HG03045 (cell line): Measurements from ENCODE around the gene MYOCOS.
"Not testable (repeated sequence)": the region's sequence is repeated elsewhere in the genome, so short reads cannot be mapped to it uniquely, and the experiment has no call there.

Source experiments
- ATAC-seq: cut with Tn5 transposase; IDR thresholded peaks from one replicate; pipeline ENCODE4 v1.9.1; 2021; ENCODE audit warnings: mild to moderate bottlenecking, moderate library complexity; ENCODE audit not compliant: unreplicated experiment

MYOCOS gene

DNA sequence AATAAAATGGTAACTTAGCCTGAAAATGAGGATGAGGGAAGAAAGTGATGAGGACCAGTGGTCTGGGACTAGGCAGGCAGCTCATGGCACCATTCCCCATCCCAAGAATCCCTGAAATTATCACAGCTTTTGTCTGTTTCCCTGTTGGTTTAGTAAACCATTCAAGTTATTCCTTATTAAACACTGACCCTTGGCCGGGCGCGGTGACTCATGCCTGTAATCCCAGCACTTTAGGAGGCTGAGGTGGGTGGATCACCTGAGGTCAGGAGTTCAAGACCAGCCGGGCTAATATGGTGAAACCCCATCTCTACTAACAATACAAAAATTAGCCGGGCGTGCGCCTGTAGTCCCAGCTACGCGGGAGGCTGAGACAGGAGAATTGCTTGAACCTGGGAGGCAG is 34.2 kb downstream of the MYOCOS start:
- ATAC-seq, result not testable (repeated sequence)

- ATAC-seq, result no peak
Observed at GRCh38 chr1:171661076-171661650, 39.1 kb downstream of the MYOCOS start.

DNA sequence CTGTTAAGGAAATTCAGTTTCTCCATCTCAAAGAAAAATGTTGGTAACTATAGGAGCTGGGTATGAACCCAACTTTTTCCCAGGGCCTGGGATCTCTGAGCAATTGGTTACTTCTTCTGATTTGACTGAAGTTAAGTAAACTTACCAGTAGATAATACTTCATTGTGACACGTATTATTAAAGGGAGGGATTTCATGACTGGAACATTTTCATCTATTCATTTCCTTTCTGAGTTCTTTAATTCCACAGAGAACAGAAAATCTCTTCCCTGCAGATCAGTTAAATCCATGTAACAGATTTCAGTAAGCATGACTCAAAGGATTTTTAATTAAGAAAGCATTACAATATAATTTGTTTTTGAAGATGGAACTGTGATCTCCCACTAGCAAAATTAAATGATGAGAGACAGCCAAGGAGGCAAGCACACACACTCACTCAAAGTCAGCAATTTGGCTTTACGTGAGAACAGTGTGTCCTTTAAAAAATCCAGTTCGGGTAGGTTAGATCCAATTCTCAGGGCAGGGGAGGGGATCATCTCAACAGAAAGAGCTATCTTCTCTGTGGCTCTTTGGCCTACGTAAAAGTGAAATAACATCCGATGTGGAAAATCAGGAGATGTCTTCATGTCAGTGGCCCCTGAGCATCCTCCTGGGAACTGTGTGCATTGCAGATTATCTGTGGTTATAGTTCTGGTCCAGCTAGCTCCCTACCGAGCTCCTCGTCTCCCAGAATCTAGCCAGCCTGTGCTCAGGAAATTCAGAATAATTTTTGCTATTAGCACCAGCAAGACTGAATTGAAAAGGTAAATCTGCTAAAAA is 41.2 kb downstream of the MYOCOS start:
- no peak for ATAC-seq

GRCh38 chr1:171663854-171664575 is 42.0 kb downstream of the MYOCOS start:
- ATAC-seq, result no peak

DNA sequence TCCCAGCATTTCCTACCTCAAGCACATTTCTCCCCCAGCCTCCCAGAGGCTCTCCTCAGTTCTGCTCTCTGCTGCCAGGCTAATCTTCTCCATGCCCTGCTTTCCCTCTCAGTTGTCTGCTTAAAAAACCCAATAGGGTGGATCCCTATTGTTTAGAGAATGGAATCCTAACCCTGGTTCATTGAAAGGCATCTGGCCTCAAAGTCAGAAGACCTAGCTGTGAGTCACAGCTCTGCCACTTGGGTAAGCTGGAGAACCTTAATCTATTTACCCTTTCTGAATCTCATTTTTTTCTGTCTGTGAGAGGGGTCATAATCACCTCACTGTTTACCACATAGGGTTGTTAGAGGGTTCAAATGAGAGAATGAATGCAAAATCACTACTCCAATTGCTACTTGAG is 42.9 kb downstream of the MYOCOS start:
- ATAC-seq, result no peak

- no peak for ATAC-seq
Observed at GRCh38 chr1:171666114-171666769, 44.2 kb downstream of the MYOCOS start.

DNA sequence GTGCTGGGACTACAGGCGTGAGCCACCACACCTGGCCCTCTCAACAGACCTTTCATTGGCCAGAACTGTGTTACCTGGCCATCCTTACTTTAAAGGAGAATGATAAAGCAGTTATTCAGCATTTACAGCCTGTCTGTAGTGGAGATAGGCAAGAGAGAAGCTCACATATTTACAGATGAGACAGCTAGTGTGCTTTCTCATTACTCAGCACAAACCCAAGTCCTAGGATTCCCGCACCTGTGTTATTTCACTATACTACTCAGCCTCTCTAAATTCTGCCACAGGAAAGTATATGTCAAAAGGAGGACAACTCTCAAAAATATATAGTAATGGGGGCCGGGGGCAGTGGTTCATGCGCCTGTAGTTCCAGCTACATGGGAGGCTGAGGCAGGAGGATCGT is 46.3 kb downstream of the MYOCOS start:
- ATAC-seq, result no peak

GRCh38 chr1:171670739-171671138 is 48.7 kb downstream of the MYOCOS start:
- ATAC-seq, result no peak

- no peak for ATAC-seq
Observed at GRCh38 chr1:171674431-171675405, 52.7 kb downstream of the MYOCOS start.
